Measurements from ENCODE around the gene SHBG.

DNA sequence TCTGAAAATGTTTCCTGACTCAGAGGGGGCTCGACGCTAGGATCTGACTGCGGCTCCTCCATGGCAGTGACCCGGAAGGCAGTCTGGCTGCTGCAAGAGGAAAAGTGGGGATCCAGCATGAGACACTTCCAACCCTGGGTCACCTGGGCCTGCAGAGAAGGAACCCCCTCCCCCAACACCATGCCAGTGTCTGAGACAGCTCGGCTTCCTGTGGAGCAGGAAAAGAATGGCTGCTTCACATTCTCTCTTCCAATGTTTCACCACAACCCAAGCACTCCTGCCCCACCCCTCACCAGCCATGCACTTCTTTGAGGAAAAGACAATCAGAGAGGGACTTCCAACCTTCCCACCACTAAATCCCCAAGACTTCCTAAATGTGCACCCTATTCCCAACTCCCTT, 46.6 kb downstream of the SHBG start:
- no peak for TF ChIP-seq ZNF274 (IDR thresholded peaks at IDR 0.05; ENCODE audit: low read depth, low read length)
- no peak for TF ChIP-seq YY1 (IDR thresholded peaks at IDR 0.05; ENCODE audit: insufficient read depth, insufficient read length)
